ENCODE results near the gene FRMPD1. TPM values are rescaled to one million over a fixed set of nuclear protein-coding genes. Genes with fewer than 3 reads are reported as not detected.
A peak's percentile ranks its signal among the peaks of the same experiment; 100 is the strongest.

FRMPD1 gene
- total RNA-seq, 2 experiments from 2014 or later: not detected

GRCh38 chr9:37639109-37639762 is 11.5 kb upstream of the FRMPD1 start:
- no peak for DNase-seq
- no peak overlapping the region for H3K4me3 Mint-ChIP-seq
- peaks cover 13% of the 10 kb centered on the region for H3K27me3 Mint-ChIP-seq
- H3K27ac Mint-ChIP-seq: no peak overlapping the region
- intact Hi-C loops (cut with micrococcal nuclease): no loop called here
- CTCF ChIA-PET: no interaction called here
- no peaks in the 10 kb centered on the region for H3K9me3 Mint-ChIP-seq
- no peaks in the 10 kb centered on the region for H3K4me1 Mint-ChIP-seq (ENCODE audit: low read depth)
- no peaks in the 10 kb centered on the region for H3K36me3 Mint-ChIP-seq
- POLR2A ChIA-PET: no interaction called here

- peaks cover 14% of the 10 kb centered on the region for H3K27me3 Mint-ChIP-seq
- POLR2A ChIA-PET: no interaction called here
- DNase-seq: no peak
- no peaks in the 10 kb centered on the region for H3K9me3 Mint-ChIP-seq
- CTCF ChIA-PET: no interaction called here
- no peak overlapping the region for H3K27ac Mint-ChIP-seq
- no peaks in the 10 kb centered on the region for H3K4me1 Mint-ChIP-seq (ENCODE audit: low read depth)
- H3K4me3 Mint-ChIP-seq: no peak overlapping the region
- intact Hi-C loops (cut with micrococcal nuclease): no loop called here
- H3K36me3 Mint-ChIP-seq: no peaks in the 10 kb centered on the region
Measured at GRCh38 chr9:37639841-37640240, 10.9 kb upstream of the FRMPD1 start.

- Mint-ChIP-seq H3K27ac (no peak overlapping the region), H3K4me3 (no peak overlapping the region), H3K9me3 (no peaks in the 10 kb centered on the region), H3K27me3 (peaks cover 15% of the 10 kb centered on the region), H3K4me1 (ENCODE audit: low read depth) (no peaks in the 10 kb centered on the region), H3K36me3 (no peaks in the 10 kb centered on the region)
- CTCF ChIA-PET: no interaction called here
- no peak for DNase-seq
- POLR2A ChIA-PET: no interaction called here
- intact Hi-C loops (cut with micrococcal nuclease): no loop called here
Measured at GRCh38 chr9:37640246-37640645, 10.5 kb upstream of the FRMPD1 start.

DNA sequence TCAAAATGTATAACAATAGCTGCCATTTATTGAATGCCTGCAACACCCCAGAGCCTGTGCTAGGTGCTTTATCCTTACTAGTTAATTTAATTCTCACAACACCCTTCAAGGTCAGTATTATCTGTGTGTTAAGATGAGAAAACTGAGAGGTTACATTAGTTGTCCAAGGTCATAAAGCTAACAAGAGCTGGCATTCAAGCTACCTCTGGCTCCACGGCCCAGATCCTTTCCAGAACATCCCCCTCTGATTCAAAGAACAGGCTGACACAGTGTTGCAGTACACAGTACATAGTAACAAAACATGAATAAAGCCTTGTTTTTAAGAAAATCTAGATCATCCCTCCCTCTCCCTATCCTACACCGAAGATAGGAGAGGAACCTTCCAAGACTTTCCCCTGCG is 9.4 kb upstream of the FRMPD1 start:
- Mint-ChIP-seq H3K9me3 (no peaks in the 10 kb centered on the region), H3K36me3 (no peaks in the 10 kb centered on the region), H3K27me3 (peaks cover 13% of the 10 kb centered on the region), H3K27ac (no peak overlapping the region), H3K4me3 (no peak overlapping the region), H3K4me1 (ENCODE audit: low read depth) (no peaks in the 10 kb centered on the region)
- no peak for DNase-seq
- ChIA-PET POLR2A (no interaction called here), CTCF (interaction anchor here (1.2 kb wide), 1 partner anchor 11 kb away, joined by 3 read pairs; no protein-coding TSS in a partner anchor)
- intact Hi-C loops (cut with micrococcal nuclease): no loop called here

GRCh38 chr9:37643214-37643613 is 7.5 kb upstream of the FRMPD1 start:
- Mint-ChIP-seq H3K9me3 (no peaks in the 10 kb centered on the region), H3K4me1 (ENCODE audit: low read depth) (no peaks in the 10 kb centered on the region), H3K36me3 (no peaks in the 10 kb centered on the region), H3K27me3 (peaks cover 21% of the 10 kb centered on the region), H3K27ac (no peak overlapping the region), H3K4me3 (no peak overlapping the region)
- ChIA-PET POLR2A (no interaction called here), CTCF (interaction anchor here (1.1 kb wide), 1 partner anchor 49 kb away, joined by 3 read pairs; no protein-coding TSS in a partner anchor)
- intact Hi-C loops (cut with micrococcal nuclease): no loop called here
- no peak for DNase-seq

- intact Hi-C loops (cut with micrococcal nuclease): no loop called here
- H3K4me1 Mint-ChIP-seq (ENCODE audit: low read depth): peaks cover 4% of the 10 kb centered on the region
- no peaks in the 10 kb centered on the region for H3K36me3 Mint-ChIP-seq
- no peak overlapping the region for H3K4me3 Mint-ChIP-seq
- no peaks in the 10 kb centered on the region for H3K9me3 Mint-ChIP-seq
- POLR2A ChIA-PET: interaction anchor here (1.1 kb wide), 1 partner anchor 10 kb away, joined by 4 read pairs; no protein-coding TSS in a partner anchor
- H3K27ac Mint-ChIP-seq: no peak overlapping the region
- DNase-seq: no peak
- CTCF ChIA-PET: interaction anchor here (0.6 kb wide), 1 partner anchor 57 kb away, joined by 3 read pairs; no protein-coding TSS in a partner anchor
- peaks cover 37% of the 10 kb centered on the region for H3K27me3 Mint-ChIP-seq
Measured at GRCh38 chr9:37645903-37646506, 4.7 kb upstream of the FRMPD1 start.

GRCh38 chr9:37650299-37650872 is 368 bp upstream of the FRMPD1 start:
- Mint-ChIP-seq H3K27ac (no peak overlapping the region), H3K9me3 (no peaks in the 10 kb centered on the region), H3K27me3 (peaks cover 57% of the 10 kb centered on the region), H3K36me3 (no peaks in the 10 kb centered on the region), H3K4me3 (peak overlapping the region; percentile 59), H3K4me1 (ENCODE audit: low read depth) (peaks cover 9% of the 10 kb centered on the region)
- POLR2A ChIA-PET: no interaction called here
- intact Hi-C loops (cut with micrococcal nuclease): no loop called here
- CTCF ChIA-PET: interaction anchor here (0.9 to 1.4 kb wide), 2 partner anchors 8 to 82 kb away, joined by 3 to 4 read pairs; no protein-coding TSS in a partner anchor
- DNase-seq: no peak

DNA sequence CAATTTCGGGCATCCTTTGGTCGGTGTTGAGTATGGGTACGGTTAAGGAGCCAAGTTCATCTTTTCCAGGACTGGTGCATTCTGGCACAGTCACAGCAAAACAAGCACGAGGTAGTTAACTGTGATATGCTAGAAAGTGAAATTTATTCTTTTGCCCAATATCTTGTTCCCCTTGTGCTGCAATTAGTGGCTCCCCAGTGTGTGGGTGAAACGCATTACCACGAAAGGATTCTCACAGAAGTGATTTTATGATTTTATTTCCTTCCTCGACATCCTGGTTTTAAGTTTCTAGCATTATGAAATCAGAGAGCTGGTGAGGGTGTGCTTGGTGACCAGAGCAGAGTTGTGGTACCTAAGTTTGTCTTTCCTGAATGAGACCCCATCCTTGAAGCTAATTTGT is 1.5 kb downstream of the FRMPD1 start:
- DNase-seq: no peak
- Mint-ChIP-seq H3K9me3 (no peaks in the 10 kb centered on the region), H3K4me1 (ENCODE audit: low read depth) (peaks cover 9% of the 10 kb centered on the region), H3K4me3 (no peak overlapping the region), H3K36me3 (no peaks in the 10 kb centered on the region), H3K27ac (no peak overlapping the region), H3K27me3 (peaks cover 56% of the 10 kb centered on the region)
- POLR2A ChIA-PET: no interaction called here
- CTCF ChIA-PET: interaction anchor here (0.5 to 1.3 kb wide), 2 partner anchors 10 to 19 kb away, joined by 3 read pairs; no protein-coding TSS in a partner anchor
- intact Hi-C loops (cut with micrococcal nuclease): no loop called here

DNA sequence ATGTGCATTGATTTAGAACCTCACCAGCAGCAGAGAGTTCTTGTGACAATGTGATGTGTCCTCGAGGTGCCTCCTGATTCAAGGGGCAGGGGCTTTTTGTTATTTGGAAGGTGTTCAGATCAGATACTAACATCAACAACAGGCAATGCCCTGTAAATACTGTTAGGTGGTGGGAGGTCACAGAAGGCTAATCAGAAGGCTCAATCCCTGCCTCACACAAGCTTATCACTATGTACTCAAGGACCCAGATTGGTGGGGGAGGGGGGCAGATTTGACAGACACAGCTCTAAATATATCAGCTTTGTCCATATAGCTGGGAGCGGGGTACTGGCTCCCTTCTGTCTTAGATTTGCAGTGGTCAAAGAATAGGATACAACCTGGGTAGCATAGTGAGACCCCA is 2.6 kb downstream of the FRMPD1 start:
- intact Hi-C loops (cut with micrococcal nuclease): no loop called here
- Mint-ChIP-seq H3K9me3 (no peaks in the 10 kb centered on the region), H3K4me3 (no peak overlapping the region), H3K27me3 (peaks cover 58% of the 10 kb centered on the region), H3K27ac (no peak overlapping the region), H3K36me3 (no peaks in the 10 kb centered on the region), H3K4me1 (ENCODE audit: low read depth) (peaks cover 9% of the 10 kb centered on the region)
- no peak for DNase-seq
- ChIA-PET POLR2A (no interaction called here), CTCF (interaction anchor here (0.6 kb wide), 1 partner anchor 123 kb away, joined by 3 read pairs; no protein-coding TSS in a partner anchor)

- peaks cover 35% of the 10 kb centered on the region for H3K27me3 Mint-ChIP-seq
- no peak overlapping the region for H3K27ac Mint-ChIP-seq
- POLR2A ChIA-PET: no interaction called here
- H3K36me3 Mint-ChIP-seq: no peaks in the 10 kb centered on the region
- intact Hi-C loops (cut with micrococcal nuclease): no loop called here
- no peak for DNase-seq
- CTCF ChIA-PET: no interaction called here
- no peaks in the 10 kb centered on the region for H3K9me3 Mint-ChIP-seq
- no peak overlapping the region for H3K4me3 Mint-ChIP-seq
- no peaks in the 10 kb centered on the region for H3K4me1 Mint-ChIP-seq (ENCODE audit: low read depth)
Measured at GRCh38 chr9:37656936-37657335, 6.2 kb downstream of the FRMPD1 start.

GRCh38 chr9:37660691-37661090 is 9.9 kb downstream of the FRMPD1 start:
- H3K36me3 Mint-ChIP-seq: no peaks in the 10 kb centered on the region
- CTCF ChIA-PET: no interaction called here
- no peaks in the 10 kb centered on the region for H3K4me1 Mint-ChIP-seq (ENCODE audit: low read depth)
- DNase-seq: no peak
- H3K27ac Mint-ChIP-seq: no peak overlapping the region
- peaks cover 14% of the 10 kb centered on the region for H3K27me3 Mint-ChIP-seq
- POLR2A ChIA-PET: no interaction called here
- no peak overlapping the region for H3K4me3 Mint-ChIP-seq
- H3K9me3 Mint-ChIP-seq: no peaks in the 10 kb centered on the region
- intact Hi-C loops (cut with micrococcal nuclease): no loop called here

DNA sequence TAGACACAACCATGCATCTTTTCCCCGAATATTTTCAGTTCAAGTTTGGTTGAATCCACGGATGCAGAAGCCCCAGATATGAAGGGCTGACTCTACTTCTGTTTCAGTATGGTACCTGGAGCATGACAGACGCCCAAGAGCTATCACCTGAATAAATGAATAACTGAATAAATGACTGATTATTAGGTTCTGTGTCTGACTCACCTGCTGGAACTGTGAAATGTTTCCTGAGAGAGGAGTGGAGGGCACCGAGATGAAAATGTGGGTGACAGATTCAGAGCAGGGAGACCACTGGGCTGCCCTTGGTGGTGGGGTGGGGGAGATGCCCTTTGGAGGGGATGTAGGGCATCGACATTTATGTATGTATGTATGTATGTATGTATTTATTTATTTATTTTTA is 13.2 kb downstream of the FRMPD1 start:
- no peak for DNase-seq
- Mint-ChIP-seq H3K4me1 (ENCODE audit: low read depth) (no peaks in the 10 kb centered on the region), H3K36me3 (no peaks in the 10 kb centered on the region), H3K9me3 (no peaks in the 10 kb centered on the region), H3K4me3 (no peak overlapping the region), H3K27ac (no peak overlapping the region), H3K27me3 (peaks cover 21% of the 10 kb centered on the region)
- CTCF ChIA-PET: no interaction called here
- POLR2A ChIA-PET: no interaction called here
- intact Hi-C loops (cut with micrococcal nuclease): no loop called here

- intact Hi-C loops (cut with micrococcal nuclease): no loop called here
- POLR2A ChIA-PET: no interaction called here
- Mint-ChIP-seq H3K9me3 (no peaks in the 10 kb centered on the region), H3K27me3 (peaks cover 31% of the 10 kb centered on the region), H3K4me1 (ENCODE audit: low read depth) (no peaks in the 10 kb centered on the region), H3K36me3 (no peaks in the 10 kb centered on the region), H3K4me3 (no peak overlapping the region), H3K27ac (no peak overlapping the region)
- no peak for DNase-seq
- CTCF ChIA-PET: interaction anchor here (0.6 kb wide), 1 partner anchor 1169 kb away, joined by 3 read pairs; no protein-coding TSS in a partner anchor
Measured at GRCh38 chr9:37667706-37668105, 17.0 kb downstream of the FRMPD1 start.
